ENCODE measurements around the gene UNC45A. TPM values are rescaled to one million over a fixed set of nuclear protein-coding genes. Genes with fewer than 3 reads are reported as not detected.

The UNC45A gene
- total RNA-seq, 4 donors from 2014 or later: 26.3 to 59.3 (median 43.9) TPM

DNA sequence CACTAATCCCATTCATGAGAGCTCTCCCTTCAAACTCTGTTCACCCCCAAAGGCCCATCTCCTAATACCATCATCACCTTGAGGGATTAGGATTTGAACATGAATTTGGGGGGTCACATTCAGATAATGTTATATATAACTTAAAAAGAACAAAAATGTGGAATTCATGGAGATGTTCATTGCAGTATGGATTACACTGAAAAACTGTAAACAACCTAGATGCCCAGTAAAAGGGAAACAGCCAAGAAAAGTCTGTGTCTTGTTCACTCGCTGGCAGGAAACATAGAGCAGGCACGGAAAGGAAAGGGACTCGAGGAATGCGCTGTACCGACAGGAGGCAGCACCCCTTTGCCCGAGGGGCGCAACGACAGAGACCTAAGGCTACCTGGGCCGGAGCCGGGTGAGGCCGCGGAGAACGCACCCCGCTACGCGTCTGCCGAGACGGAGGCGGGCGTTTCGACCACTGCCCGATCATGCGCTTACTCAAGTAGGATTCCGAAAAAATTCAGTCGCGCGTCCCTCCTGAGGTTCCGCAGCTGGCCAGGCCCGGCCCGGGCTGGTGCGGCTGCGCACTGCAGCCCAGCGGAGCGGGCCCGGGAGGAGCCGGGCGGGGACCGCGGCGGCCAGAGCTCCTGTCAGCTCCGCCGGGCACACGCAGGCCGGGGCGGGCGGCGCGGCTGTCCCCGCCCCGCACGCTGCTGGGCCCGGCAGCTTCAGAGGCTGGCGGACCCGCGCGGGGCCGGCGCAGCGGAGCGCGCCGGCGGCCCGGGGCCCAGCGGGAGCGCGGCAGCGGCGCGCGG, 32.8 kb upstream of the UNC45A start:
- peak overlapping the region in 2 of 3 donors; percentile 5 to 28 for H3K4me3 ChIP-seq (replicated peaks in 1 of 3)
- peaks cover 12 to 15% of the 10 kb centered on the region in 2 donors for H3K4me1 ChIP-seq
- peak; percentile 79 to 80 for DNase-seq
- peak overlapping the region; percentile 86 to 96 (median 90) for H3K27ac ChIP-seq
- intact Hi-C loops (cut with DNase I): no loop called here
- WGBS, 2 donors: 0% methylated on average over 10 to 24 of the region's 71 CpGs
- no peaks in the 10 kb centered on the region for H3K9me3 ChIP-seq
- TF ChIP-seq POLR2A (IDR thresholded peaks at IDR 0.05) (peak in 1 of 2 donors; percentile 70), CTCF (IDR thresholded peaks at IDR 0.05) (peak; percentile 22 to 79 (median 66))
- H3K27me3 ChIP-seq: no peaks in the 10 kb centered on the region
- peaks cover 21 to 22% of the 10 kb centered on the region in 2 donors for H3K36me3 ChIP-seq

DNA sequence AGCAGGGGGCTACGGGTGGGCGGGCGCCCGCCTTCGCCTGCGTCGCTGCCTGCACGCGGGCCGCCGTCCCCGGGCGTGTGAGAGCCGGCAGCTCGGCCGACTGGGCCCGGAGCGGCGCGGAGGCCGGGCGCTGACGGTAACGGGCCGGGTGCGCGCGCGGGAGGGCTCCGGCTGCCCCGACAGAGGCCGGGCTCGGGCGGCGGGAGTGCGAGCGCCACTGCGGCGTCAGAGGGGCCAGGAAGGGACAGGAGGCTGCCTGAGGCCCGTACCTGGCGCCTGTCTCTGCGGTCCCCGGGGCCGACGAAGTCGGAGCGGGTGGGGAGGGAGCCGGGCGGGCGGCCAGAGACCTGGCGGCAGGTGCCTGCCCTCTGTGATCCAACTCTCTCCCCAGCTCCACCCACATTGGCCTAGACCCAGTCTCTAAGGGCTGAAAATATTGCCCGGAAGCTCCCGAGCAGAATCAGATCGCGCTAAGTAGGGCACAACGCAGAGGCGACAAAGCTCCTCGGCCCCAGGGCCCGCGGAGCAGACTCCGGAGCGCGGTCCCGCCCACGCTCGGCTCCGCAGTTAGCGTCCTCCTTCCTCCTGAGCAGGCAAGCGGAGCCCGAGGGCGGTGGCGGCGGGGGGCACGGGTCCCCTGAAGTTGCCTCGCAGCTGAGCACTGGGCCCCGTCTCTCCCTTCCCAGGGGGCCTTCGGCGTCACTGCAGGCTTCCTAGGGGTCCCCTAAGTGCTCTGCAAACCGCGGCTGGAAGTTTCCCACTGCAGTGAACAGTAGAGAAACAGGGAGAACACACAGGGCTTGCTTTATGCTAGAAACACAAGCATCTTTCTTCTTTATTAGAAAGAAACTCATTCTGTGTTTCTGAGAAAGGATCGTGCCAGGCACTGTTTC, 32.0 kb upstream of the UNC45A start, which contains the start of gene MAN2A2:
Gene MAN2A2 (plus strand): TSS at position 463 of the 893 bp plus-strand sequence. CDS start 906 bp downstream, outside the sequence.
- WGBS, 2 donors: 1 to 3% methylated on average over 11 to 34 of the region's 81 CpGs
- H3K27ac ChIP-seq: peak within 1 kb of the TSS; percentile 90 to 96 (median 91)
- peak in 1 of 2 donors; percentile 46 for TF ChIP-seq POLR2A (IDR thresholded peaks at IDR 0.05)
- no peak for TF ChIP-seq CTCF (IDR thresholded peaks at IDR 0.05)
- intact Hi-C loops (cut with DNase I): no loop called here
- no peaks in the 10 kb centered on the region for H3K9me3 ChIP-seq
- H3K4me3 ChIP-seq (replicated peaks in 1 of 3): peak within 1 kb of the TSS; percentile 19 to 62 (median 20)
- peaks cover 26 to 28% of the 10 kb centered on the region in 2 donors for H3K36me3 ChIP-seq
- DNase-seq: peak; percentile 87 to 88
- H3K4me1 ChIP-seq: peaks cover 12 to 15% of the 10 kb centered on the region in 2 donors
- H3K27me3 ChIP-seq: no peaks in the 10 kb centered on the region

- TF ChIP-seq CTCF (IDR thresholded peaks at IDR 0.05) (no peak), POLR2A (IDR thresholded peaks at IDR 0.05) (no peak)
- peak overlapping the region in 2 of 3 donors; percentile 19 to 62 for H3K4me3 ChIP-seq (replicated peaks in 1 of 3)
- no peaks in the 10 kb centered on the region for H3K9me3 ChIP-seq
- peak overlapping the region; percentile 48 to 91 (median 82) for H3K27ac ChIP-seq
- intact Hi-C loops (cut with DNase I): no loop called here
- peaks cover 28 to 30% of the 10 kb centered on the region in 2 donors for H3K36me3 ChIP-seq
- peak; percentile 40 to 45 for DNase-seq
- H3K27me3 ChIP-seq: no peaks in the 10 kb centered on the region
- peaks cover 12 to 15% of the 10 kb centered on the region in 2 donors for H3K4me1 ChIP-seq
- WGBS, 2 donors: 60 to 65% methylated on average over 11 to 18 of the region's 18 CpGs
Observed at GRCh38 chr15:90903733-90904536, 31.1 kb upstream of the UNC45A start.

DNA sequence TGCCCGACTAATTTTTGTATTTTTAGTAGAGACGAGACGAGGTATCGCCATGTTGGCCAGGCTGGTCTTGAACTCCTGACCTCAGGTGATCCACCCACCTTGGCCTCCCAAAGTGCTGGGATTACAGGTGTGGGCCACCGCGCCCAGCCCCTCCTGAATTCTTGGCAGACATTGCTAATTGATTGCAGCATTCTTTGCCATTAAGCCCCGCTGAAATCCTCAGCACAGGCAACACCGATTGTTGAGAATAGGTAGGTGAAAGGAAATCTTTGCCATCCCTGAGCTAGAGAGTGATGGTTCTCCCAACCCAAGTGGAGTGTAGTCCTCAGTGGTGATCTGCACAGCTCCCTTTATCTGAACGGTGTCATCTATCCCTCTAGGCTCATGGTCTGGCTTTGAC, 30.3 kb upstream of the UNC45A start:
- TF ChIP-seq POLR2A (IDR thresholded peaks at IDR 0.05) (no peak), CTCF (IDR thresholded peaks at IDR 0.05) (no peak)
- WGBS, 2 donors: 93 to 96% methylated on average over 9 of the region's 9 CpGs
- no peak overlapping the region for H3K4me3 ChIP-seq (replicated peaks in 1 of 3)
- peaks cover 34 to 38% of the 10 kb centered on the region in 2 donors for H3K36me3 ChIP-seq
- H3K27ac ChIP-seq: no peak overlapping the region
- H3K4me1 ChIP-seq: peaks cover 12 to 15% of the 10 kb centered on the region in 2 donors
- intact Hi-C loops (cut with DNase I): no loop called here
- H3K27me3 ChIP-seq: no peaks in the 10 kb centered on the region
- H3K9me3 ChIP-seq: no peaks in the 10 kb centered on the region
- DNase-seq: no peak

All from thyroid gland (tissue), 4 donors.